DND-41 (cell line): Measurements from ENCODE around the gene OBSCN.

Source experiments
- CTCF ChIP-seq: IDR thresholded peaks from 2 replicates; pipeline ENCODE4 v1.5.1; 2012; ENCODE audit warnings: borderline replicate concordance, low read length, moderate library complexity, mild to moderate bottlenecking; ENCODE audit not compliant: poor library complexity, severe bottlenecking; ENCODE audit errors: extremely low read depth
- EZH2 ChIP-seq: IDR thresholded peaks from 3 replicates; pipeline ENCODE4 v1.6.1; 2012; ENCODE audit warnings: borderline replicate concordance, low read depth, mild to moderate bottlenecking, moderate library complexity, low read length, inconsistent platforms; ENCODE audit not compliant: severe bottlenecking

GRCh38 chr1:228168563-228169270 is 39.1 kb upstream of the OBSCN start:
- TF ChIP-seq CTCF (no peak), EZH2 (no peak)
